HepG2 (cell line): ENCODE results near the gene MAJIN. TPM values are rescaled to one million over a fixed set of nuclear protein-coding genes. Genes with fewer than 3 reads are reported as not detected.

ENCODE experiments used
- AGO2 ChIP-seq: fragments of 200-400 bp; formaldehyde crosslinking; optimal IDR thresholded peaks from 2 replicates; pipeline ENCODE3; 2017; ENCODE audit warnings: mild to moderate bottlenecking, low read depth, low read length, moderate library complexity
- ATF2 ChIP-seq: sonication (generic); formaldehyde crosslinking; IDR thresholded peaks from 2 replicates; pipeline ENCODE4 v1.4.0; 2020; ENCODE audit warnings: missing genetic modification reagents
- EHMT2 ChIP-seq: fragments of 200-600 bp; sonication (generic); IDR thresholded peaks from 2 replicates; pipeline ENCODE4 v1.7.0; 2017; ENCODE audit warnings: antibody characterized with exemption, low read depth, low read length, borderline replicate concordance
- GATA4 ChIP-seq: sonication (generic); IDR thresholded peaks from 2 replicates; pipeline ENCODE4 v1.6.1; 2016; ENCODE audit warnings: antibody characterized with exemption, low read depth, borderline replicate concordance
- HCFC1 ChIP-seq: fragments of 150-350 bp; IDR thresholded peaks from 2 replicates; pipeline ENCODE4 v1.6.1; 2014; ENCODE audit warnings: low read depth, low read length
- IRF9 ChIP-seq: sonication (generic); formaldehyde crosslinking; IDR thresholded peaks from 2 replicates; pipeline ENCODE4 v1.8.0; 2022; ENCODE audit warnings: missing genetic modification reagents, mild to moderate bottlenecking, borderline replicate concordance
- KMT2A ChIP-seq: sonication (generic); formaldehyde crosslinking; IDR thresholded peaks from 2 replicates; pipeline ENCODE4 v1.4.0; 2020; ENCODE audit warnings: missing genetic modification reagents
- MAZ ChIP-seq, 2 experiments: sonication (generic) in 1 of 2; formaldehyde crosslinking in 1 of 2; IDR thresholded peaks; 2 replicates each; pipeline versions ENCODE4 v1.5.0 to v1.6.1; 2012 to 2020; ENCODE audit warnings: low read depth in 2 of 2, mild to moderate bottlenecking in 2 of 2, borderline replicate concordance in 1 of 2, improper control_type of control experiment in 1 of 2, low read length in 1 of 2, missing genetic modification reagents in 1 of 2, moderate library complexity in 1 of 2
- MYPOP ChIP-seq: sonication (generic); formaldehyde crosslinking; IDR thresholded peaks from 2 replicates; pipeline ENCODE4 v1.8.1; 2023; ENCODE audit warnings: mild to moderate bottlenecking, moderate library complexity, missing genetic modification reagents
- NR2C2 ChIP-seq: sonication (generic); formaldehyde crosslinking; IDR thresholded peaks from 2 replicates; pipeline ENCODE4 v1.4.0; 2020; ENCODE audit warnings: missing genetic modification reagents, mild to moderate bottlenecking, moderate library complexity, borderline replicate concordance
- NR2F6 ChIP-seq, 2 experiments: IDR thresholded peaks; 2 replicates each; pipeline ENCODE4 v1.6.1; 2016; ENCODE audit warnings: antibody characterized with exemption in 1 of 2, mild to moderate bottlenecking in 1 of 2
- POLR2AphosphoS5 ChIP-seq: IDR thresholded peaks from 2 replicates; pipeline ENCODE4 v1.6.1; 2012; ENCODE audit warnings: low read depth, low read length
- RORA ChIP-seq: sonication (generic); formaldehyde crosslinking; IDR thresholded peaks from 2 replicates; pipeline ENCODE4 v1.5.0; 2020; ENCODE audit warnings: mild to moderate bottlenecking, missing genetic modification reagents, moderate library complexity
- SIN3A ChIP-seq: IDR thresholded peaks from 2 replicates; pipeline ENCODE4 v1.6.1; 2011; ENCODE audit warnings: low read depth, mild to moderate bottlenecking, control low read depth, low read length, borderline replicate concordance
- THAP8 ChIP-seq: sonication (generic); formaldehyde crosslinking; IDR thresholded peaks from 2 replicates; pipeline ENCODE4 v1.5.1; 2020; ENCODE audit warnings: missing genetic modification reagents, mild to moderate bottlenecking, borderline replicate concordance
- ZMYM3 ChIP-seq: sonication (generic); formaldehyde crosslinking; IDR thresholded peaks from 2 replicates; pipeline ENCODE4 v1.5.1; 2020; ENCODE audit warnings: mild to moderate bottlenecking, missing genetic modification reagents
- ZNF138 ChIP-seq: sonication (generic); formaldehyde crosslinking; IDR thresholded peaks from 2 replicates; pipeline ENCODE4 v1.5.0; 2020; ENCODE audit warnings: mild to moderate bottlenecking, low read depth, missing genetic modification reagents
- ZNF430 ChIP-seq: sonication (generic); formaldehyde crosslinking; IDR thresholded peaks from 2 replicates; pipeline ENCODE4 v1.9.0; 2021; ENCODE audit warnings: mild to moderate bottlenecking, missing genetic modification reagents
- ZNF670 ChIP-seq: sonication (generic); formaldehyde crosslinking; IDR thresholded peaks from 2 replicates; pipeline ENCODE4 v1.8.0; 2022; ENCODE audit warnings: mild to moderate bottlenecking, missing genetic modification reagents, borderline replicate concordance
- ZNF674 ChIP-seq: sonication (generic); formaldehyde crosslinking; IDR thresholded peaks from 2 replicates; pipeline ENCODE4 v1.5.0; 2020; ENCODE audit warnings: low read depth, mild to moderate bottlenecking, missing genetic modification reagents
- ZNF770 ChIP-seq: sonication (generic); formaldehyde crosslinking; IDR thresholded peaks from 2 replicates; pipeline ENCODE4 v1.5.0; 2020; ENCODE audit warnings: mild to moderate bottlenecking, missing genetic modification reagents
- ZNF792 ChIP-seq: IDR thresholded peaks from 2 replicates; pipeline ENCODE4 v1.6.1; 2016
- ZSCAN29 ChIP-seq: sonication (generic); formaldehyde crosslinking; conservative IDR thresholded peaks from 2 replicates; pipeline ENCODE4 v1.4.0; 2020; ENCODE audit warnings: mild to moderate bottlenecking, missing genetic modification reagents
- polyA plus RNA-seq, 8 experiments: library from polyadenylated mRNA; depleted of rRNA in 3 of 8; stranded (reverse) in 7 of 8; unstranded in 1 of 8; fragments of >200 nt; fragmentation: Illumina TruSeq in 4 of 8; extraction: Trizol in 4 of 8; gene quantifications; 2 replicates each; pipeline versions ENCODE4 v1.2.1 to v1.2.3, GENCODE V29; 2011 to 2016; ENCODE audit warnings: low read depth in 4 of 8, missing spikeins in 1 of 8, mixed read lengths in 1 of 8; ENCODE audit not compliant: insufficient read depth in 1 of 8
- total RNA-seq, 5 experiments: library from RNA; depleted of rRNA; stranded (reverse); fragments of >200 nt; fragmentation: Illumina TruSeq; extraction: Trizol; gene quantifications; 2 replicates each; pipeline ENCODE4 v1.2.3, GENCODE V29; 2016; ENCODE audit warnings: low read depth in 1 of 5
- TF ChIP-seq, protein P1 (sequence below): sonication (generic); formaldehyde crosslinking; IDR thresholded peaks from 2 replicates; pipeline ENCODE4 v1.5.0; 2020; ENCODE audit warnings: missing genetic modification reagents, mild to moderate bottlenecking, borderline replicate concordance

Gene MAJIN
- total and polyA plus RNA-seq, 2 of the 13 experiments (the other 11 are each of a cell fraction or from before 2014, with no cell fraction given) = not detected

DNA sequence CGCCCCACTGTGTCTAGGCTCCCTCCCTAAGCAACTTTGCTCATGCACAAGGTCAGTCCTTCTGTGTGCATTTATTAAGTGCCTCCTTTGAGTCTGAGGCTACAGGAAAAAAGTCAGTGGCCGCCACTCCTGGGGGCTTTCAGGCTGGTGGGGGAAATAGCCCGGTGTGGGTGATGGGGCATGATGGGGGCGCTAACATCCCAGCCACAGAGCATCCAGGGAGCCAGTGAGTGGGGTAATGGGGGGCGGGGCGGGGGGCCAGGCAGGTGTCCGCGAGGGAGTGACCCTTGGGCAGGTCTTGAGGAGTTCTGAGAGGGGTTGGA, 83.5 kb downstream of the MAJIN start (continued):
- TF ChIP-seq HCFC1 = no peak
- TF ChIP-seq NR2C2 = 0 out of 2 replicates have a peak, but pooled peaks have one; percentile 15
- TF ChIP-seq ZNF770 (CRISPR knock-in tag) = no peak
- TF ChIP-seq AGO2 = no peak
- peak; percentile 7; the same call in 1 of the 2 replicates for TF ChIP-seq POLR2AphosphoS5
- 0 out of 2 replicates have a peak, but pooled peaks have one; percentile 5 for TF ChIP-seq ZNF792
- TF ChIP-seq EHMT2 = no peak
- no peak for TF ChIP-seq KMT2A (CRISPR knock-in tag)
- TF ChIP-seq THAP8 (CRISPR knock-in tag) = no peak
- TF ChIP-seq ZNF674 = no peak
- 0 out of 2 replicates have a peak, but pooled peaks have one; percentile 7 for TF ChIP-seq ATF2
- TF ChIP-seq, protein P1, sequence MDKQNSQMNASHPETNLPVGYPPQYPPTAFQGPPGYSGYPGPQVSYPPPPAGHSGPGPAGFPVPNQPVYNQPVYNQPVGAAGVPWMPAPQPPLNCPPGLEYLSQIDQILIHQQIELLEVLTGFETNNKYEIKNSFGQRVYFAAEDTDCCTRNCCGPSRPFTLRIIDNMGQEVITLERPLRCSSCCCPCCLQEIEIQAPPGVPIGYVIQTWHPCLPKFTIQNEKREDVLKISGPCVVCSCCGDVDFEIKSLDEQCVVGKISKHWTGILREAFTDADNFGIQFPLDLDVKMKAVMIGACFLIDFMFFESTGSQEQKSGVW (CRISPR knock-in tag) = no peak
- TF ChIP-seq ZNF670 (CRISPR knock-in tag) = no peak
- TF ChIP-seq MAZ (IDR thresholded peaks at IDR 0.05; ENCODE audit: borderline replicate concordance, low read depth, low read length) = no peak
- TF ChIP-seq MAZ (CRISPR knock-in tag; IDR thresholded peaks at IDR 0.05; ENCODE audit: low read depth) = no peak
- no peak for TF ChIP-seq IRF9 (CRISPR knock-in tag)
- TF ChIP-seq ZNF430 (CRISPR knock-in tag) = no peak
- TF ChIP-seq MYPOP (CRISPR knock-in tag) = no peak
- peak; percentile 31; the same call in 1 of the 2 replicates for TF ChIP-seq NR2F6 (IDR thresholded peaks at IDR 0.05)
- no peak for TF ChIP-seq NR2F6 (CRISPR knock-in tag; IDR thresholded peaks at IDR 0.05)
- TF ChIP-seq ZSCAN29 = no peak
- peak; percentile 23; the same call in 1 of the 2 replicates for TF ChIP-seq ZNF138 (CRISPR knock-in tag)
- TF ChIP-seq ZMYM3 (CRISPR knock-in tag) = no peak
- no peak for TF ChIP-seq SIN3A
- TF ChIP-seq RORA = no peak
- no peak for TF ChIP-seq GATA4
